DOHH2 (cell line): ENCODE results near the gene SMU1.

Source experiments
- H3F3A ChIP-seq: fragments of 200-600 bp; sonication (generic), shearing (Covaris generic); 2 replicates; pipeline ENCODE4 v1.6.0; 2016; ENCODE audit warnings: antibody characterized with exemption, mild to moderate bottlenecking; ENCODE audit not compliant: control insufficient read depth, insufficient read depth
- H3K27ac ChIP-seq: fragments of 200-600 bp; sonication (generic); 2 replicates; pipeline ENCODE4 v1.5.1; 2014; ENCODE audit warnings: low read depth, mild to moderate bottlenecking, low read length, moderate library complexity
- H3K27me3 ChIP-seq: fragments of 200-600 bp; sonication (generic); 2 replicates; pipeline ENCODE4 v1.6.1; 2014; ENCODE audit warnings: mild to moderate bottlenecking, low read length, mixed read lengths; ENCODE audit not compliant: control insufficient read depth
- H3K36me3 ChIP-seq: fragments of 200-600 bp; sonication (generic); 2 replicates; pipeline ENCODE4 v1.6.1; 2014; ENCODE audit warnings: mild to moderate bottlenecking, low read length, moderate library complexity, mixed read lengths; ENCODE audit not compliant: control insufficient read depth
- H3K4me1 ChIP-seq: fragments of 200-600 bp; sonication (generic); 2 replicates; pipeline ENCODE4 v1.6.1; 2014; ENCODE audit warnings: mild to moderate bottlenecking, low read length, mixed read lengths; ENCODE audit not compliant: control insufficient read depth
- H3K4me2 ChIP-seq: fragments of 200-600 bp; sonication (generic); 2 replicates; pipeline ENCODE4 v1.6.0; 2014; ENCODE audit warnings: mild to moderate bottlenecking, low read length, moderate library complexity
- H3K4me3 ChIP-seq: fragments of 200-600 bp; sonication (generic); 2 replicates; pipeline ENCODE4 v1.5.1; 2014; ENCODE audit warnings: mild to moderate bottlenecking, low read length, mixed read lengths
- H3K79me2 ChIP-seq: fragments of 200-600 bp; sonication (generic); 2 replicates; pipeline ENCODE4 v1.6.1; 2014; ENCODE audit warnings: mild to moderate bottlenecking, low read length, mixed read lengths; ENCODE audit not compliant: control insufficient read depth
- H3K9me2 ChIP-seq: fragments of 200-600 bp; sonication (generic); replicated peaks from 2 replicates; pipeline ENCODE4 v1.6.1; 2014; ENCODE audit warnings: mild to moderate bottlenecking, low read length, mixed read lengths; ENCODE audit not compliant: control insufficient read depth
- H3K9me3 ChIP-seq: fragments of 200-600 bp; sonication (generic); 2 replicates; pipeline ENCODE4 v1.6.1; 2014; ENCODE audit warnings: antibody characterized with exemption, low read length, mixed read lengths; ENCODE audit not compliant: control insufficient read depth, insufficient read depth
- H4K20me1 ChIP-seq: fragments of 200-600 bp; sonication (generic); 2 replicates; pipeline ENCODE4 v1.6.0; 2014; ENCODE audit warnings: low read depth, mild to moderate bottlenecking, antibody characterized with exemption, low read length, moderate library complexity; ENCODE audit not compliant: control insufficient read depth, insufficient read depth
- EZH2phosphoT487 ChIP-seq: fragments of 200-600 bp; sonication (generic); IDR thresholded peaks from 2 replicates; pipeline ENCODE4 v1.6.1; 2017; ENCODE audit warnings: borderline replicate concordance, mild to moderate bottlenecking, antibody characterized with exemption, low read length, moderate library complexity, mixed read lengths
- TF ChIP-seq, protein P1 (sequence below): fragments of 200-600 bp; sonication (generic); IDR thresholded peaks from one replicate; pipeline ENCODE4 v1.5.1; 2014; ENCODE audit warnings: antibody characterized with exemption, mild to moderate bottlenecking, low read depth, low read length; ENCODE audit not compliant: poor library complexity, severe bottlenecking

SMU1 gene

DNA sequence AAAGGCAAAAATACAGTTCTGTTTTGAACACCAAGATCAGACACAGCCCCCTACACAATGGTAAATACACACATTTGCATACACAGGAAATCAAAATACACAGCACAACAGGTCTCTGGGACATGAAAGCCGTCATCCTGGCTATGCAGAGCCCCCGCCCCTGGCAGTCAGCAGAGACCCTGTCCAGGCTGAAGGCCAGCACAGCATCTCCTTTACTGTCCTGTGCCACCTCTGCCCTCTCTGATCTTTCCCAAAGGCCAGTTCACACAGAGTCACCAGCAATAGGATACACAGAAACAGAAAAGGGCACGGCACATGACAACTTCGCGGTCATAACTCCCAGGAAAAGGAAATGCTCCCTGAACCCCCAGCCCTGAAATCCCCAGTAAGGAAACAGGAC, 34.2 kb upstream of the SMU1 start:
- Histone ChIP-seq H3K9me2 (no peaks in the 10 kb centered on the region), H3K27ac (no peak overlapping the region), H3K9me3 (no peaks in the 10 kb centered on the region), H3F3A (no peaks in the 10 kb centered on the region), H3K4me2 (no peak overlapping the region), H3K27me3 (no peaks in the 10 kb centered on the region), H4K20me1 (no peaks in the 10 kb centered on the region), H3K36me3 (peaks cover 8% of the 10 kb centered on the region; the same call in 1 of the 2 replicates), H3K79me2 (no peaks in the 10 kb centered on the region), H3K4me1 (peaks cover 11% of the 10 kb centered on the region), H3K4me3 (no peak overlapping the region)
- TF ChIP-seq, protein P1, sequence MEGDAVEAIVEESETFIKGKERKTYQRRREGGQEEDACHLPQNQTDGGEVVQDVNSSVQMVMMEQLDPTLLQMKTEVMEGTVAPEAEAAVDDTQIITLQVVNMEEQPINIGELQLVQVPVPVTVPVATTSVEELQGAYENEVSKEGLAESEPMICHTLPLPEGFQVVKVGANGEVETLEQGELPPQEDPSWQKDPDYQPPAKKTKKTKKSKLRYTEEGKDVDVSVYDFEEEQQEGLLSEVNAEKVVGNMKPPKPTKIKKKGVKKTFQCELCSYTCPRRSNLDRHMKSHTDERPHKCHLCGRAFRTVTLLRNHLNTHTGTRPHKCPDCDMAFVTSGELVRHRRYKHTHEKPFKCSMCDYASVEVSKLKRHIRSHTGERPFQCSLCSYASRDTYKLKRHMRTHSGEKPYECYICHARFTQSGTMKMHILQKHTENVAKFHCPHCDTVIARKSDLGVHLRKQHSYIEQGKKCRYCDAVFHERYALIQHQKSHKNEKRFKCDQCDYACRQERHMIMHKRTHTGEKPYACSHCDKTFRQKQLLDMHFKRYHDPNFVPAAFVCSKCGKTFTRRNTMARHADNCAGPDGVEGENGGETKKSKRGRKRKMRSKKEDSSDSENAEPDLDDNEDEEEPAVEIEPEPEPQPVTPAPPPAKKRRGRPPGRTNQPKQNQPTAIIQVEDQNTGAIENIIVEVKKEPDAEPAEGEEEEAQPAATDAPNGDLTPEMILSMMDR, result no peak
- no peak for TF ChIP-seq EZH2phosphoT487

DNA sequence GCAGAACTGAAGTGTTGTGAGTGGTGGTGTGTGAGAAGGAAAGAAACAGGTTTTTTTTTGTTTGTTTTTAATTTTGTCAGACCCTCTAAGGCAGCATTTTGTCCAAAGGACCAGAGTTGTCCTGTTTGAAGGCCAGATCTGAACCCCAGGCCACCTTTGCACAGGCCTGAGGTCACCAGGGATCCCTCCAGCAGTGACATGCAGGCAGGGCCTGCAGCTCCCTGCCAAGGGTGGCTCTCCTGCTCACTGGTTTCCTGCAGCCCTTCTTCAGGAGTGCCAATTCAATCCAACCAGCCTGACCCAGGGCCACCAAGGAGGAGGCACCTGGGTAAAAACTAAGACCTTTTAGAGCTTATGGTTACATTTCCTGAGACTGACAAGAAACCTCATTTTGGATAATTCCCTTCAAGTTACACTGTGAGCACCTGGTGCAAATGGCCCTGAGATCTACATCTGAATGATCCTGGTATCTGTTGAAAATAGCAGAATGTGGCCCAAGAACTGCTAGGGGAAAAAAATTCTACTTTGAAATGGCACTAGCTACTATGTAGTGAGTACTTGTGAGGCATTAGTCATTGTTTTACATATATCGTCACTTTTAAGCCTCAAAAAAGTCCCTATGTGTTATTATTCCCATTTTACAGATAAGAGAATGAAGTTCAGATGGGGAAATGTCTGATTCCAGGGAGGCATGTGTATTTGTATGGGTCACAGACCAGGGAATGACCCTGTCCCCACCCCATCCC, 33.5 kb upstream of the SMU1 start:
- Histone ChIP-seq H4K20me1 (no peaks in the 10 kb centered on the region), H3K4me2 (no peak overlapping the region)

DNA sequence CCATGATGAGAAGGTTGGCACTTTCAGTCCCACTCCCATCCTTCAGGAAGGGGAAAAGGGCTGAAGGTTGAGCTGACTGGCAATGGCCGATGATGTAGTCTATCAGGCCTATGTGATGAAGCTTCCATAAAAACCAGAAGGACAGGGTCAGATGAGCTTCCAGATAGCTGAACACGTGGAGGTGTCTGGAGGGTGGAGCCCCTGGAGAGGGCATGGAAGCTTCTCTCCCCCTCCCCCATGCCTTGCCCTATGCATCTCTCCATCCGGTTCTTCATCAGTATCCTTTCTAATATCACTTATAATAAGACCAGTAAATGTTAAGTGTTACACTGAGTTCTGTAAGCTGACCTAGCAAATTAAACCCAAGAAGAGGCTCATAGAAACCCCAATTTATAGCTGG, 32.6 kb upstream of the SMU1 start:
- no peak overlapping the region for H3K4me3 ChIP-seq
- peaks cover 8% of the 10 kb centered on the region; the same call in 1 of the 2 replicates for H3K36me3 ChIP-seq
- no peak overlapping the region for H3K27ac ChIP-seq

More for the DNA sequence above, 33.5 kb upstream of the SMU1 start:
- H3K9me3 ChIP-seq, result no peaks in the 10 kb centered on the region
- TF ChIP-seq, protein P1, result no peak
- TF ChIP-seq EZH2phosphoT487, result no peak
- no peaks in the 10 kb centered on the region for H3F3A ChIP-seq
- H3K9me2 ChIP-seq, result no peaks in the 10 kb centered on the region
- H3K27me3 ChIP-seq, result no peaks in the 10 kb centered on the region
- no peak overlapping the region for H3K27ac ChIP-seq
- peaks cover 8% of the 10 kb centered on the region; the same call in 1 of the 2 replicates for H3K36me3 ChIP-seq
- H3K4me1 ChIP-seq, result peaks cover 11% of the 10 kb centered on the region
- H3K79me2 ChIP-seq, result no peaks in the 10 kb centered on the region
- no peak overlapping the region for H3K4me3 ChIP-seq

More for the DNA sequence above, 32.6 kb upstream of the SMU1 start:
- Histone ChIP-seq H3K4me2 (no peak overlapping the region), H3F3A (no peaks in the 10 kb centered on the region), H3K27me3 (no peaks in the 10 kb centered on the region), H4K20me1 (no peaks in the 10 kb centered on the region), H3K4me1 (peaks cover 11% of the 10 kb centered on the region), H3K9me3 (no peaks in the 10 kb centered on the region), H3K79me2 (no peaks in the 10 kb centered on the region), H3K9me2 (no peaks in the 10 kb centered on the region)
- TF ChIP-seq, protein P1, result no peak
- no peak for TF ChIP-seq EZH2phosphoT487
